Measurements from ENCODE around the gene HSPB7.

GRCh38 chr1:16053781-16054502, 36.1 kb upstream of the HSPB7 start:
- TF ChIP-seq CTCF (IDR thresholded peaks at IDR 0.05; ENCODE audit: low read length) (no peak), EZH2 (IDR thresholded peaks at IDR 0.05; ENCODE audit: borderline replicate concordance, low read length) (no peak)

Data from OCI-LY1 (cell line).